ENCODE results near the gene PRDM16. TPM values are rescaled to one million over a fixed set of nuclear protein-coding genes. Genes with fewer than 3 reads are reported as not detected.

PRDM16 gene
- total and polyA plus RNA-seq, 2 of the 8 experiments (the other 6 are each of a cell fraction or from before 2014, with no cell fraction given), result 0.39 to 0.43 TPM

DNA sequence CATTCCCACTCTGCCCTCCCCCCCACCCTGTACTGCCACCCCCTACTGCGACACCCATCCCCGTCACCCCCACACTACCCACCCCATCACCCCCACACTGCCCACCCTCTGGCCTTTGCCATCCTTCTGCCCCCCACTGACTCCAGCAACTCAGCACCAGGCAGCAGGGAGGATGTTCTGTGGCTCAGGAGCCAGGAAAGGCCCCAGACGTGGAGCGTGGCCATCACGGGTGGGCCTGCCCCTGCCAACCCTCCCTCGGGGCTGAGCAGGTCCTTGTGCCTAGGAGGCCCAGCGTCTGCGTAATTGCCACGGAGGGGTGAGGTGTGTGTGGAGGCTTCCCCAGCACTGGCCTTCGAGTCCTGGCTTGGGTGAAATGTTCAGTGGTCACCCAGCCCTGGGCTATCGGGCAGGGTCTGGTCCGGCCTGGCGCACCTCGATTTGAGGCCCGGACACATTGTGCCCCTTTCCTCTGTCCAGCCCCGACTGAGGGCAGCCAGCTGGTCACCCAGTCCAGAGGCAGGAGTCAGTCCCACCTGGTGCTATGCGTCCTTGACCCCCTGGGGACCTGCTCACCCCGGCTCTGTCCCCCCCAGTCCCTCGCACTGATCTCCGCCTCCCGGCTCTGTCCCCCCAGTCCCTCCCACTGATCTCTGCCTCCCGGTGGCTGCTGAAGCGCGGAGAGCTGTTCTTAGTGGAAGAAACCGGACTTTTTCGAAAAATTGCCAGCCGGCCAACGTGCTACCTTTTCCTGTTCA is 408.4 kb downstream of the PRDM16 start:
- Histone ChIP-seq H3K9ac (replicated peaks in 1 of 4; ENCODE audit: extremely low read depth in 1 of 4, low read depth in 3 of 4, low read length in 3 of 4) (no peak overlapping the region), H3K23me2 (ENCODE audit: low read depth, low read length) (no peaks in the 10 kb centered on the region), H3K4me1 (replicated peaks in 1 of 4; ENCODE audit: control insufficient read depth in 3 of 4, insufficient read depth in 4 of 4, low read length in 3 of 4) (peaks cover 0 to under 1% (median 0%) of the 10 kb centered on the region in 4 experiments; a peak in 2 of 7 replicates), H4K20me1 (replicated peaks in 1 of 2; ENCODE audit: control insufficient read depth in 1 of 2, insufficient read depth in 2 of 2, low read length in 2 of 2) (peaks cover 2 to 9% of the 10 kb centered on the region in 2 experiments), H2BK120ac (replicated peaks; ENCODE audit: low read depth, low read length) (no peak overlapping the region), H3K4me2 (ENCODE audit: insufficient read depth in 1 of 2, low read depth in 2 of 2, low read length in 2 of 2) (no peak overlapping the region), H2AK5ac (ENCODE audit: low read depth, low read length) (no peak overlapping the region), H3K27ac (ENCODE audit: low read depth, low read length) (no peak overlapping the region), H3K27me3 (replicated peaks in 1 of 4; ENCODE audit: control insufficient read depth in 3 of 4, extremely low read depth in 1 of 4, insufficient read depth in 3 of 4, low read length in 3 of 4) (no peaks in the 10 kb centered on the region), H4K91ac (replicated peaks; ENCODE audit: insufficient read length, low read length) (no peak overlapping the region), H3K9me3 (ENCODE audit: insufficient read depth in 2 of 2, low read depth in 1 of 2, low read length in 1 of 2) (no peaks in the 10 kb centered on the region), H4K8ac (ENCODE audit: extremely low read depth, insufficient read depth, low read length) (no peak overlapping the region), H3K18ac (ENCODE audit: extremely low read depth, low read length) (no peak overlapping the region), H4K5ac (ENCODE audit: insufficient read length, low read depth, low read length) (no peak overlapping the region), H3K4ac (replicated peaks; ENCODE audit: insufficient read length, low read depth, low read length) (no peak overlapping the region), H3K79me2 (ENCODE audit: control insufficient read depth in 1 of 2, insufficient read depth in 2 of 2, low read length in 2 of 2) (no peaks in the 10 kb centered on the region), H2BK12ac (ENCODE audit: low read depth, low read length) (no peak overlapping the region), H3K23ac (ENCODE audit: insufficient read length) (no peak overlapping the region), H2BK5ac (ENCODE audit: low read depth, low read length) (no peak overlapping the region), H2BK20ac (ENCODE audit: low read length) (no peak overlapping the region), H2AFZ (ENCODE audit: low read length) (no peak overlapping the region), H3K79me1 (ENCODE audit: low read depth, low read length) (no peaks in the 10 kb centered on the region), H3K14ac (ENCODE audit: insufficient read length) (no peak overlapping the region), H3K56ac (replicated peaks; ENCODE audit: insufficient read length, low read depth, low read length) (no peak overlapping the region), H3K4me3 (ENCODE audit: extremely low read depth in 1 of 4, insufficient read depth in 2 of 4, low read depth in 3 of 4, low read length in 4 of 4) (no peak overlapping the region), H2BK15ac (ENCODE audit: low read length) (no peak overlapping the region), H3K36me3 (ENCODE audit: control insufficient read depth in 2 of 4, insufficient read depth in 4 of 4, low read length in 3 of 4) (peaks cover 0 to 16% (median 7%) of the 10 kb centered on the region in 4 experiments; a peak in 5 of 8 replicates)
- FAIRE-seq (no peak), DNase-seq (ENCODE audit: low read depth in 1 of 2, low spot score in 2 of 2) (no peak)
- ChIA-PET CTCF (ENCODE audit: partially characterized antibody) (interaction anchor here (1.0 to 2.6 kb wide), 5 partner anchors 13 to 152 kb away, joined by 3 to 17 read pairs (median 7); no protein-coding TSS in a partner anchor), POLR2A (ENCODE audit: partially characterized antibody) (interaction anchor here (0.6 to 1.6 kb wide), 5 partner anchors 9 to 149 kb away, joined by 3 to 6 read pairs (median 3); no protein-coding TSS in a partner anchor)
- TF ChIP-seq RBBP5 (IDR thresholded peaks at IDR 0.05; ENCODE audit: borderline replicate concordance, low read depth, low read length) (no peak), JUN (IDR thresholded peaks at IDR 0.05; ENCODE audit: low read depth, low read length) (no peak), NRF1 (IDR thresholded peaks at IDR 0.05; ENCODE audit: low read depth, low read length) (no peak)
- WGBS, 2 experiments (ENCODE audit: extremely low coverage in 1 of 2, insufficient coverage in 1 of 2, insufficient read length in 1 of 2, insufficient replicate concordance in 2 of 2, low coverage in 1 of 2, low lambda C conversion rate in 2 of 2, missing lambda C conversion rate in 1 of 2), result 80% methylated on average over 9 of the region's 28 CpGs; no CpG with 5 or more reads in 1 of the 2 experiments

Measured in H1 (cell line).